Right hindlimb (tissue), 1 donor: Measurements from ENCODE around the gene LGI4.

Source experiments
- DNase-seq: peaks from one replicate; pipeline ENCODE4 v3.0.0-alpha.2; 2018

The LGI4 gene

GRCh38 chr19:35123573-35123972 lies 11.3 kb downstream of the LGI4 start:
- no peak for DNase-seq

DNA sequence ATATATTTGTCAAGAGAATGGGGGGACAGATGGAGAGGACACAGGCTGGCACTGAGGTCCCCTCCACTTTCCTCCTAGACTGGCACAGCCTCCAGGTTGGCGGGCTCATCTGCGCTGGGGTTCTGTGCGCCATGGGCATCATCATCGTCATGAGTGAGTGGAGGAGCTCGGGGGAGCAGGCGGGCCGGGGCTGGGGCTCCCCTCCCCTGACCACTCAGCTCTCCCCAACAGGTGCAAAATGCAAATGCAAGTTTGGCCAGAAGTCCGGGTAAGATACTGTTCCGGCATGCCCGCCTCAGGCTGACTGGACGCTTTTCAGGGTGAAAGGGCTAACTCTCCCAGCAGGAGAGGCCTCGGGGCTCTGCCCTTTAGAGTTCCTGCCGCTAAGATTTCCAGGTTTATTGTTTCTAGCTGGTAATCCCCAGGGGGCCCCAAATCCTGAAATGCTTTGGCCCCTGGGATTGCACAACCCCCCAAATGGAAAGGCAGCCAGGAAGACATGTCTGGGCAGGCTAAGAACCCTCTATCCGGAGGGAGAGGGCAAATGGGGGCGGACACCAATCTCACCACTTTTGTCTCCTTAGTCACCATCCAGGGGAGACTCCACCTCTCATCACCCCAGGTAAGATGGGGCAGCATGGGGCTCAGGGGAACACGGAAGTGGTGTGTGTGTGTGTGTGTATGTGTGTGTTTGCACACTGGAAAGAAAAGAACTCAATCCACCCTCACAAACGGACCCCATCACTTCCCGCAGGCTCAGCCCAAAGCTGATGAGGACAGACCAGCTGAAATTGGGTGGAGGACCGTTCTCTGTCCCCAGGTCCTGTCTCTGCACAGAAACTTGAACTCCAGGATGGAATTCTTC lies 11.9 kb downstream of the LGI4 start:
- no peak for DNase-seq

GRCh38 chr19:35120898-35121297 lies 14.0 kb downstream of the LGI4 start:
- no peak for DNase-seq

DNA sequence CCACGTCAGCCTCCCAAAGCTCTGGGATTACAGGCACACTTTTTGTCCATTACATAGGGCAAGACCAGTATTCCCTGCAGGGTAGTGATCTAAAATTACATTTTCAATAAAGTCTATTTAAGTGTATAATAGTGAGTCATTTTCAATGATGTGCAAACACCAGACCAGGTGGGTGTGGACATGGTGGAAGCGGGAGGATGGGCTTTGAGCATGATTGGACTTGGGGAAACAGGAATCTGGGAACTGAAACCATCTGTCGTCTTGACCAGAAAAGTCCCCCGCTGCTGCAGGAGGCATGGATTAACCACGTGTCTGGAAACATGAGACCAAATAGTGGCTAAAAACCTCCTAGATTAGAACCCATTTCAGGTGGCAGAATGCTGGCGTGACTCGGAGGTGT lies 14.4 kb downstream of the LGI4 start:
- DNase-seq: no peak

- no peak for DNase-seq
Measured at GRCh38 chr19:35119578-35120155, 15.2 kb downstream of the LGI4 start.

DNA sequence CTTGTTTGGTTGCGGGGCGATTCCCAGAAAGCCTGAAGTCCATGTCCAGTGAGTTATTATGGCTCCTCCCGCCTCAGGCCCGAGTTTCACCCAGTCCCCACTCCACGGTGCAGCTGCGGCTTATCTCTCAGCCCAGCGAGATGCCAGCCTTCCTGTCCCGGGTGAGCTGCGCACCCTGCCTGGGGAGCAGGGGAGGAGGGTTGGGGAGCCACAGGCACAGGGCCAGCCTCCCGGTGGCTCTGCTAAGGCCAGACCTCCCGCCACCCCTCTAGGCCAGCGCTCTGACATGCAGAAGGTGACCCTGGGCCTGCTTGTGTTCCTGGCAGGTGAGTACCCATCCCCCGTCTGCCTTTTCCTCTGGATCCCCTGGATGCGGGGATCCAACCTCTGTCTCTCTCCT lies 15.8 kb downstream of the LGI4 start:
- no peak for DNase-seq

DNA sequence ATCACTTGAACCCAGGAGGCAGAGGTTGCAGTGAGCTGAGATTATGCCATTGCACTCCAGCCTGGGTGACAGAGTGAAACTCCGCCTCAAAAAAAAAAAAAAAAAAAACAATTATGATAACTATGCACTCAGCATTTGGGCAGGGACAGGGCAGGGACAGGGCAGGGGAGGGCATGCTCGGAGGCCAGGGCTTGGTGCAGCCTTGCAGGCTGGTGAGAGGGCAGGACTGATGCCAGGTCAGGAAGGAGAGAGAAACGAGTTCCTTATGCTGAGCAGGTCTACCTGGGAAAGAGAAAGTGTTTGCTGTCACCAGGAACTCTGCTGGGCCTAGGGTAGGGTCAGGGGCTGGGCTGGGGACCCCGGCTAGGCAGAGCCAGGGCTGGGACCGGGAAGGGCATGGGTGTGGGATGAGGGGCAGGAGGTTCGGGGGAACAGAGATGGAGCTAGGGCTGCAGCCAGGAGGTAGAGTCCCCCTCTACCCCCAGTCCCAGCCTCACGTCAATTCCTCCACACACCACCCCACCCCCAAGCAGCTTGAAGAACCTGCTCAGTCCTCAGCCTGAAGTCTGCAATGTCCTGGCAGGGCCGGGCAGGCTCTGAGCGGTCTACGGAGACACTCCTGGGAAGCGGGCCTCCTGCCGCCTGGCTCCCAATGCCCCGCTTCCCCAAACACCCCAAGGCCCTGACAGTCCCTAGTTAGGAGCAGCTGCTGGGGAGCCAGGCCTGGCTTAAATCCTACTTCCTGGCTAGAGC lies 16.4 kb downstream of the LGI4 start:
- no peak for DNase-seq

DNA sequence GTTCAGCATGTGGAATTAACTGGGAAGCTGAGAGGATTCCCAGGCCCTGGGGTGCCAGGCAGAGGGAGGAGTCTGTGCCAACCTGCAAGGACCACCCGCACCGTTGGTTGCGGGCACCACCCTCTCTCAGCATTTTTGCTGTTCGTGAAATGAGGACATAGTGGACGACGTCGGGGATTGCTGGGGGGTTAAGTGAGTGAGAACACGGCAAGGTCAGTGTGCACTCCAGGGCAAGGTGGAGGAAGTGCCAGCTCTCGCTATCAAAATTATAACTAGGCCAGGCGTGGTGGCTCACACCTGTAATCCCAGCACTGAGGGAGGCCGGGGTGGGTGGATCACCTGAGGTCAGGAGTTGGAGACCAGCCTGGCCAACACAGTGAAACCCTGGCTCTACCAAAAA lies 17.1 kb downstream of the LGI4 start:
- DNase-seq: no peak

GRCh38 chr19:35117116-35117515 lies 17.7 kb downstream of the LGI4 start:
- DNase-seq: no peak

- DNase-seq: no peak
Measured at GRCh38 chr19:35116072-35116801, 18.6 kb downstream of the LGI4 start.

GRCh38 chr19:35115177-35115951 lies 19.5 kb downstream of the LGI4 start, which contains the start of gene FXYD3:
Gene FXYD3, plus strand, starts transcription at chr19:35115823. Its CDS starts 3,554 bp downstream, at chr19:35119377.
- DNase-seq: peak; percentile 68

- peak; percentile 87 for DNase-seq
Measured at GRCh38 chr19:35114353-35115176, 20.3 kb downstream of the LGI4 start.

DNA sequence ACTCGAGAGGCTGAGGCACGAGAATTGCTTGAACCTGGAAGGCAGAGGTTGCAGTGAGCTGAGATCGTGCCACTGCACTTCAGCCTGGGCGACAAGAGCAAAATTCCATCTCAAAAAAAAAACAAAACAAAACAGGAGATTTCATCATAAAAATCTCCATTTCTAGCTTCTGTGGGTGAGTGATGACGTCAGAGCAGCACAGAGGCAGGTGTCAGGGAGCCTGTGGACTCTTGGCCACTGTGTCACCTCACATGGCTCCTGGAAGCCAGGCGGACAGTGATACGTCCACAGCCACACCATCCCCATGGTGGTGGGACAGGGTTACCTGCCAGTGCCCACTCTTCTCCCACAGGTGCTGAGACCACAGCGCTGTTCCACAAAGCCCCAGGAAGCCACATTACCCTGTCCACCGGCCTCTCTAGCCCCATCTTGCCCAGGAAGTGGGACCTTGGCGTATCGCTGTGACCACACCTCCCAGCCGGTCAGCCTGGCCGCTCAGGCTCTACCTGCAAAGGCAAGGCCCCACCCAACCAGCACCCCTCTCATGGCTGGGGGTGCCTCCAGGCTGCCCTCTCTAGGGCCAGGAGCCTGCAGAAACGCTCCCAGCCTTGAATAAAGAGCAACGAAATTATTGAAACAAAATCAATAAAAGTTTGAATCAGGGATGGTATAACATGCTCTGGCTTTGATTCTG lies 21.7 kb downstream of the LGI4 start:
- no peak for DNase-seq

DNA sequence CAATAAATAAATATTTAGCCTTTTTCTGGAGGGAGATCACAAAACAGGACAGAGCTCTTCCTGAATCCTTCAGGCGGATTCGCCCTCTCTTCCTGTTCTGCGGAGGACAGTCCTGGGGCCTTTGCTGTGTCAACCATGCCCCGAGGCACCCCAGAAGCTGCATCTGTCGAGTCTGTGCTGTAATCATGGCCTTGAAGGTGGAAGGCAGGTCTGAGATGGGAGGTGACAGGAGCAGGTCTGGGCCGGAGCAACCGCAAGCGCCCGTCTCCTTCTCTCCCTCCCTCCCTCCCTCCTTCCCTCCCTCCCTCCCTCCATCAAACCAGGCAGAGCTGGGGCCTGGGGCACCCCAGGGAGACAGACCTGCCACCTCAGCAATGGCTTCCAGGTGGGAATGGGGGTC lies 23.9 kb downstream of the LGI4 start:
- DNase-seq: no peak

DNA sequence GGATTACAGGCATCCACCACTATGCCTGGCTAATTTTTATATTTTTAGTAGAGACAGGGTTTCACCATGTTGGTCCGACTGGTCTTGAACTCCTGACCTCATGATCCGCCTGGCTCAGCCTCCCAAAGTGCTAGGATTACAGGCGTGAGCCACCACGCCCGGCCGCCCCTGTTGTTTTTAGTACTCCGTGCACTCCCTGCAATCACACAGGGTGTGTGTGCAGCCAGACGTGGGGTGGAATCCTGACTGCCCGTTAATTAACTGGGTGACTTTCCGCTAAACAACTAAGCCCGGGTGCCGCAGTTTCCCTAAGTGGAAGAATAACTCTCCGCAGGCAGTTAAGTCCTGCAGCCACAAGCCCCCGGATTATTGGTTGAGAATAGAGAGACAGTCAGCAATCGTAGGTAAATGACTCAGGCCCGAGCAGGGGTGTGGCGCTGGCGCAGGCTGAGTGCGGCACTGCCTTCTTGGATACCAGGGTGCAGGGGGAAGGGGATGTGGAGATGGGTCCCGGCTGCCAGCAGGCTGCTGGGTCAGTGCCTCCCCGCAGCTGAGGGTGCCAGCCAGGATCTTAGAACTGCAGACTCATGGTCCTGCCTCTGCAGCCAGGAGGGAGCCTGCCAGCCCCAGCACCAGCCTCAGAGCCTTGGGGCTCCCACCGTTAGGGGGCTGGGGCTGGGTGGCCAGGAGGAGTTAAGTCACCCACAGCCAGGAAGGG lies 25.3 kb downstream of the LGI4 start:
- no peak for DNase-seq

DNA sequence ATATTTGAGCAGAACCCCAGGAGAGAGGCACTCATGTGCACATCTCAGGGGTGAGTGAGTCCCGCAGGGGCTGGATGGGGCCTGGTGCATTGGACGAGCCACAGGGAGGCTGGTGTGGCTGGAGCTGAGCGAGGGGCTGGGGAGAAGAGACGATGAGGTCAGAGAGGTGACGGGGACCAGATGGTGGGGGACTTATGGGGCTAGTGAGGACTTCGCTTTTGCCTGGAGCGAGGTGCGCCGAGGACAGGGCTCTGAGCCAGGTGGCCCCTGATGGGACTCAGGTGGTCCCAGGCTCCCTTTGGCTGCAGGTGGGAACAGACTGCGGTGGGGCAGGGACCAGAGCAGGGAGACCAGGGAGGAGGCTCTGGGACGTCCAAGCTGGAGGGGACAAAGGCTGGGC lies 26.1 kb downstream of the LGI4 start:
- no peak for DNase-seq

DNA sequence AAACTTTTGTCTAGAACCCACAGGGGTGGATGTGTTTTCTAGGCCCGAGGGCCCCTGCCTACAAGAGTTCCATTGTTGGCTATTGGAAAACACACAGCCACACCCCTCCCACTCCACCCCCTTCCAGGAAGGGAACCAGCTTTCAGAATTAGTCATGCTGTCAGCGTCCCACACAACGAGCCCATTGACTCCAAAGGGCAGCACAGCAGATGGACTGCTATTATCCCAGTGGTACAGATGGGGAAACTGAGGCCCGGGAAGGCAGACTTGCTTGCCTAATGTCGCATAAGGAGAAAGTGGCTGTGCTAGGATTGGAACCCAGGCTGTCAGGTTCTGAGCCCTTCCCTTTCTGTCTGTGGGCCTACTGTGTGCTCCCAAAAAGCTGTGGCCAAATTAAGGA lies 27.3 kb downstream of the LGI4 start:
- DNase-seq: no peak

GRCh38 chr19:35106898-35107541 lies 27.8 kb downstream of the LGI4 start:
- DNase-seq: no peak

DNA sequence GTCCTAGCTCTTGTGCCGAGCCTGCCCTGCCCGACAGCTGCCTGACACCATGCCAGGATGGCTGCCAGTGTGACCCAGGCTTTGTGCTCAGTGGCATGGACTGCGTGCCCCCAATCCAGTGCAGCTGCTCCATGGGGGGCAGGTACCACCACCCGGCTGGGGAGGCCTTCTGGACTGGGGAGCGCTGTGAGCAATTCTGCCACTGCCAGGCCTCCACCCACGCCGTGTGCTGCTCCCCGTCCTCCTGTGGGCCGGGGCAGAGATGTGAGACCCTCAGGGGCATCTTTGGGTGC lies 28.6 kb downstream of the LGI4 start:
- no peak for DNase-seq
